Ovary (tissue), 9 donors: ENCODE results near the gene RBMX2. TPM values are rescaled to one million over a fixed set of nuclear protein-coding genes. Genes with fewer than 3 reads are reported as not detected.

Experiments used
- DNase-seq, 5 donors: peaks; one replicate each; pipeline ENCODE4 v3.0.0-alpha.2; 2019 to 2020
- H3K27ac ChIP-seq, 2 donors: fragments of 200-600 bp; one replicate each; pipeline versions ENCODE4 v1.5.1 to v1.8.0; 2019 to 2022
- H3K27me3 ChIP-seq: fragments of 200-600 bp; one replicate; pipeline ENCODE4 v1.8.0; 2022
- H3K36me3 ChIP-seq: fragments of 200-600 bp; sonication (generic); one replicate; pipeline ENCODE4 v1.5.1; 2019
- H3K4me1 ChIP-seq: one replicate; pipeline ENCODE4 v1.8.1; 2013; ENCODE audit warnings: mild to moderate bottlenecking, moderate library complexity; ENCODE audit not compliant: insufficient read depth
- H3K4me3 ChIP-seq: fragments of 200-600 bp; sonication (generic); one replicate; pipeline ENCODE4 v1.5.1; 2017
- H3K9me3 ChIP-seq, 2 donors: fragments of 200-600 bp in 1 of 2; sonication (generic) in 1 of 2; one replicate each; pipeline versions ENCODE4 v1.5.1 to v1.8.1; 2013 to 2019; ENCODE audit warnings: mild to moderate bottlenecking in 1 of 2, moderate library complexity in 1 of 2
- CTCF ChIP-seq, 3 donors: fragments of 450-650 bp in 2 of 3; fragments of 200-600 bp in 1 of 3; IDR thresholded peaks; one replicate each; pipeline versions ENCODE4 v1.5.1 to v1.8.0; 2016 to 2022; ENCODE audit warnings: antibody characterized with exemption in 3 of 3, mild to moderate bottlenecking in 1 of 3
- EP300 ChIP-seq: sonication (generic); formaldehyde crosslinking; IDR thresholded peaks from one replicate; pipeline ENCODE4 v1.6.1; 2017; ENCODE audit warnings: antibody characterized with exemption
- POLR2A ChIP-seq: fragments of 450-650 bp; IDR thresholded peaks from one replicate; pipeline ENCODE4 v1.6.1; 2017; ENCODE audit warnings: antibody characterized with exemption, mild to moderate bottlenecking, moderate library complexity
- WGBS, 3 donors: extraction: QIAGEN DNeasy Blood & Tissue Kit in 1 of 3; methylation state at CpG; one replicate each; pipeline versions ENCODE4 v1.1.5 to v1.1.7; 2013 to 2017; 5-methylcytosine and 5-hydroxymethylcytosine counted together
- intact Hi-C, 4 donors: fragments of 100-400 bp; cut with DNase I; formaldehyde crosslinking; loops; one replicate each; pipeline versions ENCODE4 v1.11.0 to v1.15.1; 2022 to 2023
- polyA plus RNA-seq, 2 donors: library from polyadenylated mRNA; stranded (reverse); fragments of 200-250 nt in 1 of 2; fragments of 350-450 nt in 1 of 2; fragmentation: Illumina TruSeq in 1 of 2; extraction: RNeasy Lipid Tissue Mini Kit (QIAGEN cat#74804) in 1 of 2; gene quantifications; one replicate each; pipeline ENCODE4 v1.2.3, GENCODE V29; 2013 to 2014
- total RNA-seq, 7 donors: library from RNA; depleted of rRNA in 2 of 7; stranded (reverse); fragments of >200 nt in 2 of 7; fragmentation: NEBNext Ultra II Directional in 3 of 7; extraction: Animal tissue kit (Norgen Biotek cat#: 25700) in 3 of 7; gene quantifications; one replicate each; pipeline versions ENCODE4 v1.1.0 to v1.2.4, GENCODE V29; 2016 to 2023
- donor health status: DM: no; HTN: no; CAD: no; lungs with moderate emphysema.
- donor health status: DM: no; HTN: no; CAD: no.
- donor health status: Bipolar disorder and iron deficiency.
- donor health status: DM: yes; HTN: yes; CAD: no.
- donor health status: DM: no; HTN: no; CAD: no.
- donor health status: DM: yes; HTN: yes; CAD: no.

Gene RBMX2
- total and polyA plus RNA-seq, 9 donors = 12.8 to 50.2 (median 18.1) TPM

GRCh38 chrX:130385520-130385919 is 16.3 kb upstream of the RBMX2 start, which contains the start of gene GPR119:
Gene GPR119, minus strand, starts transcription at chrX:130385674. Its CDS starts 227 bp downstream, at chrX:130385447.
- Histone ChIP-seq H3K27me3 (no peaks in the 10 kb centered on the region), H3K4me3 (no peak within 1 kb of the TSS), H3K4me1 (no peaks in the 10 kb centered on the region), H3K36me3 (no peaks in the 10 kb centered on the region), H3K27ac (no peak within 1 kb of the TSS), H3K9me3 (no peaks in the 10 kb centered on the region)
- WGBS, 3 donors = 61 to 74% (median 74%) methylated on average over 4 of the region's 4 CpGs
- TF ChIP-seq POLR2A (no peak), CTCF (IDR thresholded peaks at IDR 0.05) (no peak), EP300 (no peak)
- DNase-seq = no peak
- intact Hi-C loops = no loop called here

GRCh38 chrX:130386408-130386808 is 15.4 kb upstream of the RBMX2 start:
- intact Hi-C loops = no loop called here
- 56 to 69% (median 67%) methylated on average over 5 of the region's 5 CpGs for WGBS, 3 donors
- Histone ChIP-seq H3K4me1 (no peaks in the 10 kb centered on the region), H3K4me3 (no peak overlapping the region), H3K27me3 (no peaks in the 10 kb centered on the region), H3K36me3 (no peaks in the 10 kb centered on the region), H3K9me3 (no peaks in the 10 kb centered on the region), H3K27ac (no peak overlapping the region)
- no peak for TF ChIP-seq EP300
- no peak for TF ChIP-seq CTCF (IDR thresholded peaks at IDR 0.05)
- no peak for TF ChIP-seq POLR2A
- DNase-seq = no peak

- peak in 3 of 5 donors; percentile 25 to 42 (median 27) for DNase-seq
- H3K4me3 ChIP-seq = no peak overlapping the region
- H3K27me3 ChIP-seq = no peaks in the 10 kb centered on the region
- no peaks in the 10 kb centered on the region for H3K4me1 ChIP-seq
- TF ChIP-seq POLR2A (no peak), EP300 (no peak), CTCF (IDR thresholded peaks at IDR 0.05) (no peak)
- H3K27ac ChIP-seq = no peak overlapping the region
- no peaks in the 10 kb centered on the region for H3K36me3 ChIP-seq
- WGBS, 3 donors = 32 to 44% (median 34%) methylated on average over 5 of the region's 5 CpGs
- intact Hi-C loops = no loop called here
- no peaks in the 10 kb centered on the region for H3K9me3 ChIP-seq
Observed at GRCh38 chrX:130393451-130394074, 8.2 kb upstream of the RBMX2 start.

GRCh38 chrX:130395341-130395740 is 6.4 kb upstream of the RBMX2 start:
- H3K27ac ChIP-seq = no peak overlapping the region
- H3K27me3 ChIP-seq = no peaks in the 10 kb centered on the region
- WGBS, 3 donors = 33 to 44% (median 33%) methylated on average over 7 of the region's 7 CpGs
- no peaks in the 10 kb centered on the region for H3K9me3 ChIP-seq
- TF ChIP-seq CTCF (IDR thresholded peaks at IDR 0.05) = no peak
- TF ChIP-seq POLR2A = no peak
- no peak for TF ChIP-seq EP300
- no peaks in the 10 kb centered on the region for H3K4me1 ChIP-seq
- DNase-seq = no peak
- no peak overlapping the region for H3K4me3 ChIP-seq
- no peaks in the 10 kb centered on the region for H3K36me3 ChIP-seq
- intact Hi-C loops = no loop called here
